AG04450 (cell line): ENCODE measurements around the gene ADAMTS3. TPM values are rescaled to one million over a fixed set of nuclear protein-coding genes. Genes with fewer than 3 reads are reported as not detected.

Source experiments
- CTCF ChIA-PET: fragments of 300-600, 350-600 bp; formaldehyde crosslinking; extraction: SDS; loops from one replicate; lab custom pipeline; 2022; ENCODE audit warnings: antibody characterized with exemption, inconsistent platforms; lab: Charles Lee
- POLR2A ChIA-PET: fragments of 350-600 bp; formaldehyde crosslinking; extraction: SDS; loops from one replicate; lab custom pipeline; 2021; ENCODE audit warnings: antibody characterized with exemption, inconsistent platforms; lab: Yijun Ruan, JAX
- DNase-seq: peaks from one replicate; pipeline ENCODE4 v3.0.0-alpha.2; 2011; ENCODE audit warnings: low read depth, low spot score
- H3K27ac ChIP-seq: one replicate; pipeline ENCODE4 v1.5.1; 2012; ENCODE audit warnings: low read depth, low read length, control low read depth
- H3K27me3 ChIP-seq: one replicate; pipeline ENCODE4 v1.6.0; 2012; ENCODE audit warnings: low read length; ENCODE audit not compliant: control insufficient read depth, insufficient read depth
- H3K4me3 ChIP-seq: 2 replicates; pipeline ENCODE4 v1.5.1; 2011; ENCODE audit warnings: mild to moderate bottlenecking, low read depth, low read length, control low read depth
- H3K9me3 ChIP-seq: 2 replicates; pipeline ENCODE4 v1.5.1; 2012; ENCODE audit warnings: low read length; ENCODE audit not compliant: control insufficient read depth, insufficient read depth
- CTCF ChIP-seq: IDR thresholded peaks from 2 replicates; pipeline ENCODE4 v1.5.1; 2011; ENCODE audit warnings: low read depth, low read length, control low read depth, inconsistent platforms
- polyA plus RNA-seq: library from polyadenylated mRNA; depleted of rRNA; stranded (reverse); fragments of >200 nt; gene quantifications from 2 replicates; pipeline ENCODE4 v1.2.3, GENCODE V29; 2011

Gene ADAMTS3
- polyA plus RNA-seq, 1 experiment, result 0.77 TPM

GRCh38 chr4:72529148-72529822, 39.7 kb downstream of the ADAMTS3 start:
- no peak for TF ChIP-seq CTCF
- H3K27me3 ChIP-seq, result no peaks in the 10 kb centered on the region
- H3K4me3 ChIP-seq, result no peak overlapping the region
- ChIA-PET POLR2A (no interaction called here), CTCF (no interaction called here)
- no peak for DNase-seq
- no peaks in the 10 kb centered on the region for H3K9me3 ChIP-seq
- H3K27ac ChIP-seq, result no peak overlapping the region

- no peak for TF ChIP-seq CTCF
- ChIA-PET POLR2A (no interaction called here), CTCF (no interaction called here)
Measured at GRCh38 chr4:72527038-72527646, 41.9 kb downstream of the ADAMTS3 start.

GRCh38 chr4:72525938-72526337, 43.1 kb downstream of the ADAMTS3 start:
- DNase-seq, result no peak
- Histone ChIP-seq H3K27ac (no peak overlapping the region), H3K9me3 (no peaks in the 10 kb centered on the region), H3K4me3 (no peak overlapping the region), H3K27me3 (no peaks in the 10 kb centered on the region)
- POLR2A ChIA-PET, result no interaction called here
- CTCF ChIA-PET, result interaction anchor here (0.8 to 1.2 kb wide), 2 partner anchors 177 to 199 kb away, joined by 5 to 6 read pairs; no protein-coding TSS in a partner anchor
- no peak for TF ChIP-seq CTCF

More at GRCh38 chr4:72527038-72527646, 41.9 kb downstream of the ADAMTS3 start:
- DNase-seq, result no peak
- no peaks in the 10 kb centered on the region for H3K9me3 ChIP-seq
- no peaks in the 10 kb centered on the region for H3K27me3 ChIP-seq
- no peak overlapping the region for H3K27ac ChIP-seq
- no peak overlapping the region for H3K4me3 ChIP-seq

GRCh38 chr4:72522440-72522839, 46.6 kb downstream of the ADAMTS3 start:
- Histone ChIP-seq H3K27me3 (no peaks in the 10 kb centered on the region), H3K9me3 (peaks cover 3% of the 10 kb centered on the region; the same call in 1 of the 2 replicates), H3K4me3 (no peak overlapping the region), H3K27ac (no peak overlapping the region)
- no peak for TF ChIP-seq CTCF
- CTCF ChIA-PET, result interaction anchor here (1.2 kb wide), 1 partner anchor 17 kb away, joined by 3 read pairs; no protein-coding TSS in a partner anchor
- POLR2A ChIA-PET, result no interaction called here
- no peak for DNase-seq

GRCh38 chr4:72513227-72513626, 55.8 kb downstream of the ADAMTS3 start:
- TF ChIP-seq CTCF, result no peak
- Histone ChIP-seq H3K9me3 (no peaks in the 10 kb centered on the region), H3K27ac (no peak overlapping the region), H3K4me3 (no peak overlapping the region), H3K27me3 (no peaks in the 10 kb centered on the region)
- no peak for DNase-seq
- POLR2A ChIA-PET, result no interaction called here
- CTCF ChIA-PET, result no interaction called here
